Measurements from ENCODE around the gene SARDH. TPM values are rescaled to one million over a fixed set of nuclear protein-coding genes. Genes with fewer than 3 reads are reported as not detected.
A peak's percentile ranks its signal among the peaks of the same experiment; 100 is the strongest.

The SARDH gene
- 1 to 10 TPM; 2.7 to 2.8 TPM for total RNA-seq

- peak; percentile 85 for ATAC-seq (replicated peaks)
- H3K27me3 Mint-ChIP-seq, result no peaks in the 10 kb centered on the region
- no peaks in the 10 kb centered on the region for H3K4me1 Mint-ChIP-seq
- H3K36me3 Mint-ChIP-seq (ENCODE audit: low read depth), result no peaks in the 10 kb centered on the region
- H3K9me3 Mint-ChIP-seq, result no peaks in the 10 kb centered on the region
- H3K27ac Mint-ChIP-seq, result no peak within 1 kb of the TSS
- H3K4me3 Mint-ChIP-seq, result peak within 1 kb of the TSS; percentile 55
These were observed at the start of gene SARDH for GRCh38 chr9:133737774-133738639. SARDH (minus strand) TSS chr9:133738352; CDS start chr9:133734173, 4,179 bp downstream.

GRCh38 chr9:133787754-133788025 is 49.5 kb upstream of the SARDH start:
- H3K4me3 Mint-ChIP-seq, result no peak overlapping the region
- H3K9me3 Mint-ChIP-seq, result no peaks in the 10 kb centered on the region
- no peak overlapping the region for H3K27ac Mint-ChIP-seq
- H3K4me1 Mint-ChIP-seq, result peaks cover 8% of the 10 kb centered on the region
- no peaks in the 10 kb centered on the region for H3K36me3 Mint-ChIP-seq (ENCODE audit: low read depth)
- no peak for ATAC-seq (replicated peaks)
- H3K27me3 Mint-ChIP-seq, result no peaks in the 10 kb centered on the region

GRCh38 chr9:133786907-133787753 is 49.0 kb upstream of the SARDH start:
- H3K36me3 Mint-ChIP-seq (ENCODE audit: low read depth), result no peaks in the 10 kb centered on the region
- H3K27me3 Mint-ChIP-seq, result no peaks in the 10 kb centered on the region
- H3K4me3 Mint-ChIP-seq, result no peak overlapping the region
- H3K27ac Mint-ChIP-seq, result no peak overlapping the region
- H3K9me3 Mint-ChIP-seq, result no peaks in the 10 kb centered on the region
- H3K4me1 Mint-ChIP-seq, result peaks cover 5% of the 10 kb centered on the region
- no peak for ATAC-seq (replicated peaks)

GRCh38 chr9:133786371-133786753 is 48.2 kb upstream of the SARDH start:
- Mint-ChIP-seq H3K27ac (no peak overlapping the region), H3K36me3 (ENCODE audit: low read depth) (no peaks in the 10 kb centered on the region), H3K9me3 (no peaks in the 10 kb centered on the region), H3K4me3 (no peak overlapping the region), H3K27me3 (no peaks in the 10 kb centered on the region), H3K4me1 (no peaks in the 10 kb centered on the region)
- no peak for ATAC-seq (replicated peaks)

GRCh38 chr9:133785753-133786370 is 47.7 kb upstream of the SARDH start:
- Mint-ChIP-seq H3K9me3 (no peaks in the 10 kb centered on the region), H3K36me3 (ENCODE audit: low read depth) (no peaks in the 10 kb centered on the region), H3K27me3 (no peaks in the 10 kb centered on the region), H3K4me3 (no peak overlapping the region), H3K4me1 (no peaks in the 10 kb centered on the region), H3K27ac (no peak overlapping the region)
- no peak for ATAC-seq (replicated peaks)

- H3K4me3 Mint-ChIP-seq, result no peak overlapping the region
- no peaks in the 10 kb centered on the region for H3K36me3 Mint-ChIP-seq (ENCODE audit: low read depth)
- ATAC-seq (replicated peaks), result no peak
- no peaks in the 10 kb centered on the region for H3K4me1 Mint-ChIP-seq
- no peaks in the 10 kb centered on the region for H3K9me3 Mint-ChIP-seq
- H3K27ac Mint-ChIP-seq, result no peak overlapping the region
- no peaks in the 10 kb centered on the region for H3K27me3 Mint-ChIP-seq
These were observed 46.8 kb upstream of the SARDH start for GRCh38 chr9:133784731-133785561.

GRCh38 chr9:133783331-133783731 is 45.2 kb upstream of the SARDH start:
- Mint-ChIP-seq H3K36me3 (ENCODE audit: low read depth) (no peaks in the 10 kb centered on the region), H3K4me3 (no peak overlapping the region), H3K27me3 (no peaks in the 10 kb centered on the region), H3K9me3 (no peaks in the 10 kb centered on the region), H3K27ac (no peak overlapping the region), H3K4me1 (no peaks in the 10 kb centered on the region)
- no peak for ATAC-seq (replicated peaks)

- ATAC-seq (replicated peaks), result peak; percentile 52
- Mint-ChIP-seq H3K4me3 (no peak overlapping the region), H3K27me3 (no peaks in the 10 kb centered on the region), H3K4me1 (no peaks in the 10 kb centered on the region), H3K9me3 (no peaks in the 10 kb centered on the region), H3K27ac (no peak overlapping the region), H3K36me3 (ENCODE audit: low read depth) (no peaks in the 10 kb centered on the region)
These were observed 44.3 kb upstream of the SARDH start for GRCh38 chr9:133782157-133783130.

- H3K36me3 Mint-ChIP-seq (ENCODE audit: low read depth), result no peaks in the 10 kb centered on the region
- no peaks in the 10 kb centered on the region for H3K9me3 Mint-ChIP-seq
- no peaks in the 10 kb centered on the region for H3K27me3 Mint-ChIP-seq
- H3K4me1 Mint-ChIP-seq, result no peaks in the 10 kb centered on the region
- H3K27ac Mint-ChIP-seq, result no peak overlapping the region
- no peak overlapping the region for H3K4me3 Mint-ChIP-seq
- no peak for ATAC-seq (replicated peaks)
These were observed 43.6 kb upstream of the SARDH start for GRCh38 chr9:133781828-133782135.

- Mint-ChIP-seq H3K36me3 (ENCODE audit: low read depth) (no peaks in the 10 kb centered on the region), H3K9me3 (no peaks in the 10 kb centered on the region), H3K4me3 (no peak overlapping the region), H3K27me3 (no peaks in the 10 kb centered on the region), H3K4me1 (no peaks in the 10 kb centered on the region), H3K27ac (no peak overlapping the region)
- ATAC-seq (replicated peaks), result no peak
These were observed 43.0 kb upstream of the SARDH start for GRCh38 chr9:133780962-133781827.

GRCh38 chr9:133780404-133780945 is 42.3 kb upstream of the SARDH start:
- no peaks in the 10 kb centered on the region for H3K4me1 Mint-ChIP-seq
- H3K27ac Mint-ChIP-seq, result no peak overlapping the region
- H3K4me3 Mint-ChIP-seq, result no peak overlapping the region
- H3K27me3 Mint-ChIP-seq, result no peaks in the 10 kb centered on the region
- no peaks in the 10 kb centered on the region for H3K36me3 Mint-ChIP-seq (ENCODE audit: low read depth)
- ATAC-seq (replicated peaks), result no peak
- no peaks in the 10 kb centered on the region for H3K9me3 Mint-ChIP-seq

GRCh38 chr9:133779516-133780403 is 41.6 kb upstream of the SARDH start:
- no peaks in the 10 kb centered on the region for H3K9me3 Mint-ChIP-seq
- no peak for ATAC-seq (replicated peaks)

More at GRCh38 chr9:133779516-133780403, 41.6 kb upstream of the SARDH start:
- no peaks in the 10 kb centered on the region for H3K36me3 Mint-ChIP-seq (ENCODE audit: low read depth)
- H3K27me3 Mint-ChIP-seq, result no peaks in the 10 kb centered on the region
- H3K4me3 Mint-ChIP-seq, result no peak overlapping the region
- no peak overlapping the region for H3K27ac Mint-ChIP-seq
- H3K4me1 Mint-ChIP-seq, result no peaks in the 10 kb centered on the region
